HG03575 (cell line): ENCODE measurements around the gene DNAH9.

Source experiments
- ATAC-seq: cut with Tn5 transposase; IDR thresholded peaks from one replicate; pipeline ENCODE4 v1.9.1; 2021; ENCODE audit not compliant: unreplicated experiment, insufficient number of reproducible peaks, low FRiP score; ENCODE audit errors: extremely low read depth

DNAH9 gene

GRCh38 chr17:11997147-11997971 lies 399.1 kb downstream of the DNAH9 start, which contains the start of gene ZNF18:
Gene ZNF18, minus strand, starts transcription at chr17:11997475. Its CDS starts 4,646 bp downstream, at chr17:11992829.
- peak; percentile 66 for ATAC-seq

- ATAC-seq: no peak
Measured at GRCh38 chr17:11997972-11998233, 399.6 kb downstream of the DNAH9 start.

- no peak for ATAC-seq
Measured at GRCh38 chr17:11999696-12000095, 401.4 kb downstream of the DNAH9 start.

- no peak for ATAC-seq
Measured at GRCh38 chr17:12007466-12007865, 409.2 kb downstream of the DNAH9 start.
